Vagina (tissue), 2 donors: ENCODE data around the gene MYLK4. TPM values are rescaled to one million over a fixed set of nuclear protein-coding genes. Genes with fewer than 3 reads are reported as not detected.

Experiments
- DNase-seq, 2 donors: peaks; one replicate each; pipeline ENCODE4 v3.0.0-alpha.2; 2017; ENCODE audit errors: extremely low spot score in 2 of 2
- H3K27ac ChIP-seq: fragments of 200-600 bp; sonication (generic); one replicate; pipeline ENCODE4 v1.5.1; 2019
- H3K27me3 ChIP-seq: fragments of 200-600 bp; sonication (generic); one replicate; pipeline ENCODE4 v1.5.1; 2019
- H3K36me3 ChIP-seq, 2 donors: fragments of 200-600 bp; sonication (generic); one replicate each; pipeline ENCODE4 v1.5.1; 2017 to 2019
- H3K4me1 ChIP-seq: fragments of 200-600 bp; sonication (generic); one replicate; pipeline ENCODE4 v1.5.1; 2019
- H3K4me3 ChIP-seq, 2 donors: fragments of 200-600 bp; sonication (generic); 1 replicate in 1 of 2; 2 replicates in 1 of 2; pipeline ENCODE4 v1.5.1; 2016 to 2019
- H3K9me3 ChIP-seq: fragments of 200-600 bp; sonication (generic); one replicate; pipeline ENCODE4 v1.5.1; 2019
- CTCF ChIP-seq, 3 experiments: fragments of 450-650 bp in 2 of 3; fragments of 200-600 bp in 1 of 3; sonication (generic) in 1 of 3; IDR thresholded peaks; one replicate each; pipeline ENCODE4 v1.5.1; 2017 to 2019; ENCODE audit warnings: antibody characterized with exemption in 3 of 3, mild to moderate bottlenecking in 2 of 3, moderate library complexity in 2 of 3
- POLR2A ChIP-seq, 2 donors: fragments of 450-650 bp; IDR thresholded peaks; one replicate each; pipeline ENCODE4 v1.6.1; 2017; ENCODE audit warnings: antibody characterized with exemption in 2 of 2, mild to moderate bottlenecking in 2 of 2, moderate library complexity in 2 of 2
- POLR2AphosphoS5 ChIP-seq, 2 donors: sonication (generic); formaldehyde crosslinking; IDR thresholded peaks; one replicate each; pipeline ENCODE4 v1.9.0; 2017; ENCODE audit warnings: antibody characterized with exemption in 2 of 2, mild to moderate bottlenecking in 2 of 2, low read depth in 1 of 2; ENCODE audit not compliant: insufficient read depth in 1 of 2
- intact Hi-C: fragments of 100-400 bp; cut with DNase I; formaldehyde crosslinking; loops from one replicate; pipeline ENCODE4 v1.15.1; 2023
- total RNA-seq: library from RNA; depleted of rRNA; stranded (reverse); fragments of >200 nt; gene quantifications from one replicate; pipeline ENCODE4 v1.2.3, GENCODE V29; 2016

Gene MYLK4
- total RNA-seq, 1 donor from 2014 or later: 0.74 TPM

DNA sequence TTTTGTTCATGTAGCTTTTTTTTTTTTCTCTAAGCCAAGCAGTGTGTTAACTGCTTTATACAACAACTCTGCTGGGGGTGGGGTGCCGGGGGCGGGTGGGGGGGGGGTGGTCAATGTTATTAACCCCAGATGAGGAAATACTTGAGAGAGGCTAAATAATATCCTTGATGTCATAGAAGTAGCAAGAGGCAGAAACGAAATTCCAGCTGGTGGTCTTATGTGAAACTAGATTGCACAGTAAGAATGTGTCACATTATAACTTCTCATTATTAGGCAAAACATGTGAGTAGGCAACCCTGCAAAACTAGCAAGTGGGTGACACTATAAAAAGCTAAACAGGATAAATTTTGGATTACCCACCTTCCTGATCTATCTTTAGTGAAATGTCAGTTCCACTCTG is 12.8 kb downstream of the MYLK4 start:
- intact Hi-C loops: no loop called here

DNA sequence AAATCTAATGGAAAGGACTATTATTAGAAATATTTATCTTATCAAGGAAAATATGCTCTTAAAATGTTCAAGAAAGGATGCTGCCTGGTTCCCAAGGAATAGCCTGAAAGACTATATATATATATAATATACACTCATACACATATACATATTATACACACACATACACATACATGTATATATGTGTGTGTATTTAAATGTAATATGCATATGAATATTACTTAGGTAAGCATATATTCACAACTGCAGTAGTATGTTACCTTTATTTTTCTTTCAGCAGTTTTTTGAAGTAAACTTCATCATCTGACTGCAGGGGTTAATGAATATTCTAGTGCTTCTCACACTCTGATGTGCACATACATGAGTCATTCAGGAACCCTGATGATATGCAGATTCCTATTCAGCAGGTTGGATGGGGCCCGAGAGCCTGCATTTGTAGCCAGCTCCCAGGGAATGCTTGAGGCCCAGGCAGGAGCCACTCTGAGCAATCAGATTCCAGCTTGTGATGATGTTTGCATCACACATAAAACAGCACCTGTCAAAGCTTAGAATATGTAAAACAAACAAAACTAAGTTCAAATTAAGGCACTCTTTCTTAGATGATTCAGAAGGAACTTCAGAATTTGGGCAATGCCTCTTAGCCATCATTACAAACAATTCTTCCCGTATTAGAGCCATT is 16.1 kb downstream of the MYLK4 start:
- Histone ChIP-seq H3K4me1 (no peaks in the 10 kb centered on the region), H3K27ac (no peak overlapping the region), H3K9me3 (no peaks in the 10 kb centered on the region), H3K4me3 (no peak overlapping the region), H3K27me3 (no peaks in the 10 kb centered on the region), H3K36me3 (no peaks in the 10 kb centered on the region)
- intact Hi-C loops: no loop called here
- TF ChIP-seq CTCF (IDR thresholded peaks at IDR 0.05) (no peak), POLR2AphosphoS5 (IDR thresholded peaks at IDR 0.05; ENCODE audit: insufficient read depth in 1 of 2, low read depth in 1 of 2) (no peak), POLR2A (IDR thresholded peaks at IDR 0.05) (no peak)
- DNase-seq: no peak

More for the DNA sequence above, 12.8 kb downstream of the MYLK4 start:
- no peaks in the 10 kb centered on the region for H3K9me3 ChIP-seq
- no peak for TF ChIP-seq POLR2AphosphoS5 (IDR thresholded peaks at IDR 0.05; ENCODE audit: insufficient read depth in 1 of 2, low read depth in 1 of 2)
- no peak for TF ChIP-seq CTCF (IDR thresholded peaks at IDR 0.05)
- TF ChIP-seq POLR2A (IDR thresholded peaks at IDR 0.05): no peak
- no peak overlapping the region for H3K27ac ChIP-seq
- no peak overlapping the region for H3K4me3 ChIP-seq
- H3K4me1 ChIP-seq: no peaks in the 10 kb centered on the region
- H3K27me3 ChIP-seq: no peaks in the 10 kb centered on the region
- DNase-seq: no peak
- H3K36me3 ChIP-seq: no peaks in the 10 kb centered on the region

GRCh38 chr6:2733736-2734480 is 16.8 kb downstream of the MYLK4 start:
- no peaks in the 10 kb centered on the region for H3K27me3 ChIP-seq
- H3K36me3 ChIP-seq: no peaks in the 10 kb centered on the region
- H3K9me3 ChIP-seq: no peaks in the 10 kb centered on the region
- DNase-seq: no peak
- intact Hi-C loops: no loop called here
- H3K4me3 ChIP-seq: no peak overlapping the region
- H3K4me1 ChIP-seq: no peaks in the 10 kb centered on the region
- no peak overlapping the region for H3K27ac ChIP-seq
- TF ChIP-seq CTCF (IDR thresholded peaks at IDR 0.05) (no peak), POLR2A (IDR thresholded peaks at IDR 0.05) (no peak), POLR2AphosphoS5 (IDR thresholded peaks at IDR 0.05; ENCODE audit: insufficient read depth in 1 of 2, low read depth in 1 of 2) (no peak)

- no peak overlapping the region for H3K27ac ChIP-seq
Observed at GRCh38 chr6:2733324-2733723, 17.4 kb downstream of the MYLK4 start.

More at GRCh38 chr6:2733324-2733723, 17.4 kb downstream of the MYLK4 start:
- H3K4me1 ChIP-seq: no peaks in the 10 kb centered on the region
- no peaks in the 10 kb centered on the region for H3K36me3 ChIP-seq
- H3K27me3 ChIP-seq: no peaks in the 10 kb centered on the region
- H3K4me3 ChIP-seq: no peak overlapping the region
- intact Hi-C loops: no loop called here
- no peak for DNase-seq
- TF ChIP-seq CTCF (IDR thresholded peaks at IDR 0.05): no peak
- no peak for TF ChIP-seq POLR2A (IDR thresholded peaks at IDR 0.05)
- TF ChIP-seq POLR2AphosphoS5 (IDR thresholded peaks at IDR 0.05; ENCODE audit: insufficient read depth in 1 of 2, low read depth in 1 of 2): no peak
- H3K9me3 ChIP-seq: no peaks in the 10 kb centered on the region
